ENCODE data around the gene DPF3.

Gene DPF3

DNA sequence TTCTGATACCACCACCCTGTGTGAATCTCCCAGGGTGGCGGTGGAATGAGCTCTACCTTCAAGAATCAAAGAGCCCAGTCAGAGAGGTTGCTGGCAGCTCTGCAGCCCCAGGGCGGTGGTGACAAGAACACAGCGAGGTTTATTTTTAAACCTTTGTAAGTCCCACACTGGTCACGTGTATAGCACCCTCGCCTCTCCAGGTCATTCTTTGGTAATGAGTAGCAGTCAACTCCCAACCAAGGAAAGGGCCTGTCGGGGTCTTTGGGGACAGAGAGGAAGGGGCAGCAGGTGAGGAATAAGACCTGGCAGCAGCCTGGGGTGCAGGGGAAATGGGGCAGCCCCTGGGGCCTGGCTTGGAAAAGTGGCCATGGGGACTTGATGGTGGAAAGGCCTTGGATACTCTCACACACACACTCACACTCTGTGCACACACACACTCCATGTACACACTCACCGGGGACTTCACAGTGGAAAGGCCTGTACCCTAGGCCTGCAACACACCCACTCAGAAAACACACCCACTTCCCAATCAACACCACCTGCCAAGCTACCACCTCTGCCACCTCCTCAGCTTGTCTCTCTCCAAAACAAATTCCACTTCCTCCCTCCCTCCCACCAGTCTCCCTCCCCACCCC is 178.6 kb downstream of the DPF3 start:
- DNase-seq (ENCODE audit: low read depth): no peak

DNA sequence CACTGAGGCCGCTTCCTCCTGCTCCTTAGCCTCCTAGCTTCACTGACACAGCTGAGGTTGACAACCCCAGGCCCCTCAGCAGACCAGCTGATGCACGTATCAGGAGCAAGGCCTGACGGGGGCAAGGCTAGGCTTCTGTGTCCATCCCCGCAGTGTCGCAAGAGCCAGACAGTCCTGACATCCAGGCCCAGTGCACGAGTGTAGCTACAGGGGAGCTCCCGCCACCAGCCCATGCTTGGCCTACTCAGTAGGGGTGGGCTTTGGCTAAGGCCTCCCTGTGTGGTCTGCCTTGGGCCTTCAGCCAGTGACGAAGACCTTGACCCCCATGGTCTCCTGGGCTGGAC is 179.1 kb downstream of the DPF3 start:
- no peak for DNase-seq (ENCODE audit: low read depth)

DNA sequence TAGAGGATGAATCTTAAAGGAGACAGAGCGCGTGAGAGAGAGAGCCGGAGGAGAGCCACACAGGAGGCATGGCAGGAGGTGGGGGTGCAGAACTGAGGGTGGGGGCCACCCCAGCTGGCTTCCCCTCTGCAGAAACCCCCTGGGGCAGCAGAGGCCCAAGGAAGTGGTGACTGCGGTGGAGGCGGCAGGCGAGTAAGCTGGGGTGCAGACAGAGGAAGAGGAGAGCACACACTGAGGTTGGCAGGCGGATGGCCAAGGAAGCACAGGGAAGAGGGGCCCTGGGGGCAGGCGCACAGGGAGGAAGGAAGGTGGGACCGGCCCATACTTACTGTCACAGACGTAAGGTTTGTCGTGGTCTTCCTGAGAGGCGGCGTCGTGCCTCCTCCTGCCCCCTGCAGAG is 179.8 kb downstream of the DPF3 start:
- DNase-seq (ENCODE audit: low read depth): no peak

DNA sequence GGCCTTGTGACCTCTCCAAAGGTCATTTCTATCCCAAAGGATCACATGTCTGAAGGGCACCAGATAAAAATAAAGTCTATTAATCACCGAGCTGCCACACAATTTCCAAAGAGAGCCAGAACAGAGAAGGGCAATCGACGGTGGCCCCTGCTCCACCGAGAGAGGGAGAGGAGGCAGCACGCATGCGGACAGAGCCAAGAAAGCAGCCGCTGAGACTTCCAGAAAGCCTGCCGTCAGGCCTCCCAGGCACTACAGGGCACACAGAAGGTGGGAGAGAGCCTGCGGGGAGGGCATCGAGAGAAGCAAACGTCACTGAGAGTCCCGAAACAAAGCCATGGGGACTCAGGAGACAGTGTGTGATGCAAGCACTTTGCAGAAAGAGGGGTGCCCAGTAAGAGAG is 182.0 kb downstream of the DPF3 start:
- no peak for DNase-seq (ENCODE audit: low read depth)

DNA sequence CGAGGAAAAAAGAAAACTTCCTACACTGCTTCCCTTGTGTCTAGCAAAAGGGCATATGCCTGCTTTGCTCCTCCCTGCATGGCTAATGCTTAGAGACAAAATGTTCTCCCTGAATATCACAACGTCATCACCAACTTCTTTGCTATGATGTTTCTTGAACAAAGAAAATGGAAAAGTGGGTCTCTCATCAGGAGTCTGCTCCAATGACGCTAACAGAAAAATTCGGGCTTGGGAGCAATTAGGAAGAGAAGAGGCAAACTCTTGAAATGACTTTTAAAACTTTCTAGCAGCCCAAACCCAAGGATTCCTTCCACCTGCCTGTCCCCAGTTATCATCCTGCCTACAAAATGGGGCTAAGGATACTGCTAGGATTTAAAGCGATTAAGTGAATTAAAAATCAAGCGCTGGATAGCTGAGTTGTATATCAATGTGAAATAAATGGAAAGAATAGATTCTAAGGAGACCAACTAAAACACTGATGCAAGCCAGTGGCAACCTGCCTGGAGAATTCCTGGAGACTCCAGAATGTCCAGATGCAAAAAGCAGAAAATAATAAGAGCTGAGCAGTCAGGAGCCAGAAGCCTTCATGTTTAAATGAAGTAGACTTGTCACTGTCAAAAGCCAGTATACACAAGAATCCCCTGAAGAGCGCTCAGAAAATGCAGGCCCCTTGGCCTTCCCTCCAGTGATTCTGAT is 183.8 kb downstream of the DPF3 start:
- no peak for DNase-seq (ENCODE audit: low read depth)

DNA sequence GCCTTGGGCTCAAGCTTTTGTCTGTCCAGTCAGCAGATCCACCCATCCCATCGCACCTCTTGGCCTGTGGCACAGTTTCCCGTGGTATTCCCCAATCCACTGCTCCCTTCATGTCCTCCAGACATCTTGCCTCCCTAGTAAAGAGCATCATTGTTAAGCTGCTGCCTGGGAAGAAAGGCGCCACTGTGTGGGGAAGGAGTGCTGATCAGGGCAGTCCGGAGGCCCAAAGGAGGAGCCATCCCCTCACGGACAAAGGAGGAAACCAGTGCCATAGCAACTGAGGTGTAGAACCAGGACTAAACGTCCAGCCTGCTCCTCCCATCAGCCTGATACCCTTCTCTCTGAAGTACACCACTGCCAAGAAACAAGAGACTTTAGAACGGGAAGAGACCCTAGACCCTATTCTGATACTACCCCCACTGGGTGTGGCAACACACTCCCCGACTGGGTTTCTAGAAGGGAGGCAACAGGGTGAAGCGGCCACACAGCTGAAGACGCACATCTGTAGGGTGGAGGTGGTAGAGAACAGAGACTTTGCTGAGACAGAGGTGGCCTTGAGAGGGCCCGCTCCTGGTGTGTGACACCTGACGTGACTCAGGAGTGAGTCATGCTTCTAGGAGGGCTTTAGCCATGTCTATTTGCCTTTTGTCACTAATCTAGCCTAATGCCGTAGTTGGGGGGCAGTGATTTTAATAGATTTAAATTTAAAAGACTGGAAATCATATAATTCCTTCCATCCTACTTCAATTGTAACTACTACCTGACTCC is 185.0 kb downstream of the DPF3 start:
- DNase-seq (ENCODE audit: low read depth): no peak

DNA sequence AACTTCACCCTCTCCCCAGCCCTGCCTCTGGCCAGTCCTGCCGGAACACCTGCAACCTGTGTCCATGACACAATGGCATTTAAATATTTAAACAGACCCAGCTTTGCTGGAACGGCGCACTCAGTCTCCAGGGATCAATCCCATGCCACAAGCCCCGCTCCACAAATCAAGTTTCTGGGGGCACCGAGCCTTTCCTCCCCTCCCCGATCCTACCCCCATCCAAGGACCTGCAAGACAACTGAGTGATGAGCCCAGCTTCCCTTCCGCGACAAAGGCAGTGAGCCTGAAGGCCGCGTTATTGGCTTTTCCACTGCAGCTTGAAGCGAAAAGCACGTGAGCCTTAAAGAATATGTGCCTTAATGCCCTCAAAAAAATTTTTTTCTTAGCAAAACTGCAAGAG is 185.7 kb downstream of the DPF3 start:
- no peak for DNase-seq (ENCODE audit: low read depth)

DNA sequence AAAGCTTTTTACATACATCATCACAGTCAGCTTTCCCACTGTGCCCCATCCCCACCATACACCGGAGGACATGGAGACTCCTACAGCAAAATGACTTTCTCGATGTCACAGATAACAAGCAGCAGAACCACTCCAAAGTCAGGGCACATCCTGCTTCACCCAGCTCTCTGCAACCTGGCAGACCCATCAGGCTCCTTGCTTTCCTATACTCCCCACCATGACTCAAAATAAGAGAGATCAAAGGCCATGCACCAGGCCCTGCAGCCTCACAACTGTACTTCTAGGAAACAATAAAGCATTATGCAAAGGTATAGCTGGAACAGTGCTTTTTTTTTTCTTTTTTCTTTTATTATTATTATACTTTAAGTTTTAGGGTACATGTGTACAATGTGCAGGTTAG is 187.4 kb downstream of the DPF3 start:
- no peak for DNase-seq (ENCODE audit: low read depth)

DNA sequence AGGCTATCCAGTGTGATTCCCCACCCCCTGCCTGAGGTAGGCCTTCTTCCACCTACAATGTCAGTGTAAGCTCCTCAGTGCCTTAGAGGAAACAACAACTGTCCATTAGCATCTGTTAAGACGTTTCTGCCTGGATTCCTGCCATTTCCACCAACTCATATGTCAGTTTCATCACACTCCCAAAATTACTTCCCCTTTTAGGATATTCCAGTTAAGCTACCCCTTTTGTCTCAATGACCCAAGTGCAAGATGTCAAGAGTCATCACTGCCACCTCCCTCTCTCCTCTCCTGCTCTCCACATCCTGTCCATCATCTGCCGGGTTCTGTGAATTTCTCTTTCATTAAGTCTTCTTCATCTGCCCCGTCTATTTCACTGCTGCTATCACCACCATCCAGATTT is 189.4 kb downstream of the DPF3 start:
- DNase-seq (ENCODE audit: low read depth): no peak

DNA sequence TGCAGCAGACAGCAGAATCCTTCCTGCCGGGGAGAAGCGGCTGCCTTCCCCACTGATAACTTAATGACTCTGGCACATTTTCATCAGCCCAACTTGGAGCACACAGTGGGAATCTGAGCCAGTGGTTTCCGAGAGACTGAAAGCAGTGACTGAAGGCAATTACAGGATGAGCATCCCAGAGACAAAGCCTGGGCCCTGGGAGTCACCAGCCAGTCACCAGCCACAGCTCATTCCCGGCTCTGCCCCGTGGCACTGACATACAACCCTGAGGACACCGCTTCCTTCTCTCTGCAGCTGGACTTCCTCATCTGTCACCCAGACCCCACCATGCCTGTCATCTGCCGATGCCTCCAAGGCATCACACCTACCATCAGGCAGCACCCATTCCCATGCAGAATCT is 192.3 kb downstream of the DPF3 start:
- DNase-seq (ENCODE audit: low read depth): no peak

DNA sequence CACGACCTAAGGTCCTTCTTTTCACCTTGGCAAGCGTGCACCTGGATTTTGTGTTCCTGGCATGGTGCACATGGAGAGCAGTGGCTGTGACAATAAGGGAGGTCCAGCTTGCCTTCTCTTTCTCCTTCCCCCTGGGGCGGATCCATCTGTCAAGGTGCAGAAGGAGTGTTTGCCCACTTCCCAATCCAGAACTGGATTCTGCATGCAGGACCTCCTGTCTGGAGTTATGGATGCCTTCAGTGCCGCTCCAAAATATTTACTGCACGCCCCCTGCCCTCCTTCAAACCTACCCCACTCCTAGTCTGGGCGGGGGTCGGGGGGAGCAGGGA is 192.7 kb downstream of the DPF3 start:
- no peak for DNase-seq (ENCODE audit: low read depth)

DNA sequence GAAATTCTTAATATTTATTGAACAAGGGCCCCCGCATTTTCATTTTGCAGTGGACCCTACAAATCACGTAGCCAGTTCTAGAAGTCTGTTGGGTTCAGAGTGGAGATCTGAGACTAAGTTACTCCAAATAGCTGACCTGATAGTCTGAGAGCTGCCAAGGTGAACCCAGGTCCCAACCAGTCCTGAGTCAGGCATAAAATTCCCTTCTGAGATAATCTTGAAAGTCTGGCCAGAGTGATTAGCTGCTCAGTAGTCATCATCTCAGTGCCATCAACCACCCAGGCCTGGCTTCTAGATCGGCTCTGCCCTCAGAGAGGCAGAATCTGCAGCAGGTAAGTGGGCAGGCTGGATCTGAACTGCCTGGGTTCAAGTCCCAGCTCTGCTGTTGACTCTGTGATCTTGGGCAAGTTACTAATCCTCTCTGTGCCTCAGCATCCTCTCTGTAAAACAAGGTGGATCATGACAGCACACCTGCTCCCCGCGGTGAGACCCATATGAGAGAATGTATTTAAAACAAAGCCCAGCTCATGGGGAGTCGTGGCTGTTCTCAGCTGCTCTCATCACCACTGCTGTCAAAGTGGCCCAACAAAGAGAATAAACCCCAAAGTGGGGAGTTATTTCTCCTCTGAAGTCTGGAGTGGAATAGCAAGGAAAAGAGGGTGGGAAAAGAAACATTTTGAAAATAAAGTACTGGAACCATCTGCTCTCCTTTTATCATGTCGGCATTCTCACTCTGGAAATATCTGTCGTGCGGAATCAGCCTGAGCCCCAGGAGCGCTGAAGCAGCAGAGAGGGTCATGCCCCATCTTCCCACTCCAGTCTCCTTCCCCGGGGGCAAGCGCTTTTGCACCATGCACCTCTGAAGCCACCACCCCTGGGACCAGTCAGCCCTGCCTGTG is 193.3 kb downstream of the DPF3 start:
- no peak for DNase-seq (ENCODE audit: low read depth)

DNA sequence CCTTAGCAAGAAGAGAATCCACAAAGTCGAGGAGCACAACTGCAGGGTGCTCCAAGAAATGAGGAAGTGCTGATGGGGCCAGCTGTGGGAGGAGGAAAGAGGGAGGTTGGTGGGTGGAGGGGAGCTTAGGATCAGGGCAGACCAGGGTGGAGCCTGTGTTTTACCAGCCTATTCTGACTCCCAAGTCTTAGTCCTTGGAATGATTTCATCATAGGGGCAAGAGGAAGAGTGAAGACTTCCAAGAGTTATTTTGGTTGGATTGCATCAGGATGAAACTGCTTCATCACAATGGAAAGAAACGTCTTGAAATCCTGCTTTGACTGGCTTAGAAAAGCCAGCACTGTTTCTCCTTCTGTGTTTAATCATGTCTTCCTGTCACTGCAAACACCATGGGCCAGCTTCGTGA is 194.0 kb downstream of the DPF3 start:
- no peak for DNase-seq (ENCODE audit: low read depth)

DNA sequence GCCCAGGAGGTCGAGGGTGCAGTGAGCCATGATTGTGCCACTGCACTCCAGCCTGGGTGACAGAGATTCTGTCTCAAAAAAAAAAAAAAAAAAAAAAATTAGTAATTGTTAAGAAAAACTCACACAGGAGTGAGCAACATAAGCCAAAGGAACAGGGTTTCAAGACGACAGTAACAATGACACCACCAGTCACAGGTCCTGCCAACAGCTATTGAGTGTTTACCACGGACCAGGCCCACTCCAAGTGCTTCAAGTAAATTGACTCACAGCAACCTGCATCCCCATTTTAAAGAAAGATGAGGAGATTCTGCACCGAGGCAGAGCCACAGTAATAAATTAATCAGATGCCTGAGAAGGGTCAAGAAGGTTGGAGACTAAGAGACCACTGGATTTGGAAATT is 194.5 kb downstream of the DPF3 start:
- no peak for DNase-seq (ENCODE audit: low read depth)

DNA sequence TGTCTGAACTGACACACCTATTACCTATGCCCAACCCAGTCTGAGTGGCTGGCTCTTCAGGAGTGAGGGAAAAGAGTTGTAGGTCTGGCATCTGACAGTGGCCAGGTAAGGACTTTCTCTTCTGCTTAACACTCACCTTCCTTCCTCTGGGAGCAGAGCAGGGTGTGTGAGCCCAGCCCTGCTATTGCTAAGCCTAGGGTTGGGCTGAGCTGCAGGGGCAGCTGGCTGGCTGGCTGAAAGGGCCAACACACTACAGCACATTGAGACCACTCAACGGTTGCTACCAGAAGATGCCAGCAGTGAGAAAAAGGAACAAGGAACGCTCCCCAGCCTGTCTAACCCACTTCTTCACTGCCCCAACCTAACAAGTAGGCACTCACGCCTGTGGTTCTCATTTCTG is 201.2 kb downstream of the DPF3 start:
- DNase-seq (ENCODE audit: low read depth): no peak

DNA sequence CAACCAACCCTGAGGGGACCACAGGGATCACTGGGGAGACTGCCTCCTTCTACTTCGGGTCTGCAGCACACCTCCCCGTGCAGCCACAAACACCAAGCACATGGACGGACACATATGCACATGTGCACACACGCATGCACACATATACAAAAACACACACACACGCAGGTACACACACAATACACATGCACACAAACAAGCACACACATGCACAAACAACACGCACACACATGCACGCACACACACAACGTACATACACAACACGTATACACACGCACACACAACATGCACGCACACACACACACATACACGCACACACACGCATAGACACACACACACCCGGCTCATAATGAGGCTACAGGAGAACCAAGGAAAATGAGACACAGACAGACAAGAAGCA is 203.6 kb downstream of the DPF3 start:
- DNase-seq (ENCODE audit: low read depth): no peak

DNA sequence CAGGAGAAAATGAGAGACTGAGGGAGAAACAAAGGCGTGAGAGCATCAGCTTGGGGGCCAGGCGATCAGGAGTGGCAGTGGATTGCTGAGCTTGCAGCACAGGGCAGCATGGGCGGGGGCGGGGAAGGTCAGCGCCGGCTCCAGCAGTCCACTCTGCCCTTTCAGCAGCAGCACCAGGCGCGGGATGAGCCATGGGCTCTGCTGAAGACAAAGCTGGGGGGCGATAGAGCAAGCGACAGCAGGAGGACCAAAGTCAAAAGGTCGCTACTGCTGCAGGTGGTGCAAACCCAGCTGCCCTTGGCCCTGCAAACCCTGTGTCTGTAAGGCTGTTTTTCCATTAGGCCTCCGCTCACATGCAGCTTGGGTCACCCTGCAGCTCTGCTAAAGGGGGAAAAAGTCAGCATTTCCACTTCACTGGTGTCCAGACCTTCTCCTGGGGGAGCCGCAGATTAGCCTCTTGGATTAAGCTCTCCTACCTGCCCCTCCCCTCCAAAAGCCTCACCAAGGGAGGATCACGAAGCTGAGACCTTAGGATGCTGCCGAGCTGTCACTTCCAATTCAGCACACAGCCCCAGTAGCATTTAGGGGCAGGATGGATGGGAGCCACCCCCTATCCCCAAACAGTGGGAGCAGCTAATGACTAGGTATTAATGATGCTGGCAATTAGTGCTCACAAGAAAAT is 204.8 kb downstream of the DPF3 start:
- no peak for DNase-seq (ENCODE audit: low read depth)

DNA sequence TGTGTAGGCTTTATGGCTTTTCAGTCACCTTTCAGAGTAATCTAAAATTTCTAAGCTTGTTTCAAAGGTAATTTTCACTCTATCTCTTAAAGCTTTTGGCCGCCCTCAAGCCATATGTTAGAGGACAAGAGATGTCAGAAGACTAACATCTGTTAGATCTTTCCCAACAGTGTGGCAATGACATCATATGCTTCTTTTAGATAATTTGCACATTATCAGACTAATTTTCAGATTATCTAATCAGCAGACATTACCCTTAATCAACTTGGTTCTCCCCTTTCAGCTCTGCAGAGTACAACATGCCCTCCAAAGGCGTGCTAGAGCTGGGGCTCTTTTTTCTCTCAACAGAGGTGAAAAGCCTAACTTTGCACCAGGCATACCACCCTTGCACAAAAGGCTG is 207.1 kb downstream of the DPF3 start:
- DNase-seq (ENCODE audit: low read depth): no peak

DNA sequence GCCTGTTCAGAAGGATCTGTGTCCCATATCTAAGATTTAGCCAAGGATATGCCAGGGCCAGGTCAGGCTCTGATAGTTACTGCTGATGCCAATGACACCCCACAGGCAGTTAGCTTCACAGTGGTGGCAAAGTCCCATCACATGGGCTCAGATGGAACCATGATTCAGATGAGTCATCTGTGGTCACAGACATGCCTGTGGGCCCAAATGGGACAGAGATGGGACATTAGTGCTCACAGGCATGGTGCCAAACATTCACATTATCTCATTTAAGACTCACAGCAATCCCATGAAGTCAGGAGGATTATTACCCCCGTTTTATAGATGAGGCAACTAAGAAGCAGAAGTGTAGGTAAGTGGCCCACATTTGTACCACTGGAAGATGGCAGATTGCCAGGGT is 207.8 kb downstream of the DPF3 start:
- DNase-seq (ENCODE audit: low read depth): no peak

DNA sequence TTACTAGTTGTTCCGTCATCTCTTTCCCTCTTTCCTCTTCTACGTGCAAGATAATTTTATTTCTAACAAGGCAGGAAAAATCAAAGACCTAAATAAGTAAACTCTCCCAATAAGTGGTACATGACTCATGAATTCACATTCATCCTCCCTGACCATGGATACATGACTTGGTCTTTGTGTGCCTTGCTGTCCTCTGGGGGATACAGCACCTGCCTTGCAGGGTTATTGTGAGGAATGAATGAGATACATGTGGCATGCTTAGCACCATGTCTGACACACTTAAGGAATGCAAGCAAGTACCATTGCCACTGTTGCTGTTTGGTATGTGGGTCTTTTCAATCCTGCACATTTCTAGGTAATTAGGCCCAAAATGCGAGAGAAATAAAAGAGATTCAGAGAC is 208.4 kb downstream of the DPF3 start:
- no peak for DNase-seq (ENCODE audit: low read depth)

DNA sequence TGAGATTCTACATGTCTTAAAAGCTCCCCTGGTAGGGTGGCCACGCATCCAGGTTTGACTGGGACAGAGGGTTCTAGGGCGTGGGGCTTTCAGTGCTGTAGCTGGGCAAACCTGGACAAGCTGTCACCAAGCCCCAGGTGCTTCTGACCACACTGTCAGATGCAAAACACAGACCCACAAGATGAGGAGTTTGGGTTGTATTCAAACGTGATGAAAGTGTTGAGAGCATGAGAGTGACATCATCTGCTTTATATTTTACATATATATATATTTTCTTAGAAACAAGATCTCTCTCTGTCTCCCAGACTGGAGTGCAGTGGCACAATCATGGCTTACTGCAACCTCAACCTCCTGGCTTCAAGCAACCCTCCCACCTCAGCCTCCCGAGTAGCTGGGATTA is 210.1 kb downstream of the DPF3 start:
- no peak for DNase-seq (ENCODE audit: low read depth)

DNA sequence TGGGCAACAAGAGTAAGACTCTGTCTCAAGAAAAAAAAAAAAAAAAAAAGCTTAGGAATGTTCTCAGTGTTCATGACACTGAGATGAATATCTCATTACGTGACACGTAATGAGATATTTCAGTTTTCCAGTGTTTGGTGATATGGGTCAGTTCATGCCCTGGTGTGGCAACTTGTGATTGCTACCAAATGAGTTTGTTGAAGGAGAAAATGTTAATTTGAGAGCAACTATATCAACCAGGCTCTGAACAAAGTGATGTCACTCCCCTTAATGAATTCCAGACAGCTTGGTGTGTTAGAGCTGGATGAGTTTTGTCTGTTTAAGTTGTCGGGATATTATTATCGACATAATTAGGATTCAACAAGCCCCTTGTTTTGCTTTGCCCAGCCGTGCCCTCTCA is 211.7 kb downstream of the DPF3 start:
- DNase-seq (ENCODE audit: low read depth): no peak
